Activated CD4-positive, CD25-positive, alpha-beta regulatory T cell treated with anti-CD3 and anti-CD28 coated beads, Interleukin-2, amount 50 U/mL, for 72 hours (primary cell): ENCODE data around the gene SLAIN2.

ENCODE experiments used
- DNase-seq: peaks from one replicate; pipeline ENCODE4 v3.0.0; 2021

The SLAIN2 gene

GRCh38 chr4:48336146-48336870, 5.0 kb upstream of the SLAIN2 start:
- no peak for DNase-seq

GRCh38 chr4:48337731-48338130, 3.6 kb upstream of the SLAIN2 start:
- no peak for DNase-seq

GRCh38 chr4:48339642-48340041, 1.7 kb upstream of the SLAIN2 start:
- DNase-seq, result no peak

GRCh38 chr4:48340276-48340964, 909 bp upstream of the SLAIN2 start:
- no peak for DNase-seq

GRCh38 chr4:48341776-48342605, 662 bp downstream of the SLAIN2 start:
- peak; percentile 63 for DNase-seq

GRCh38 chr4:48342606-48342880, 1.2 kb downstream of the SLAIN2 start:
- no peak for DNase-seq

- no peak for DNase-seq
These were observed 1.7 kb downstream of the SLAIN2 start for GRCh38 chr4:48343035-48343434.

GRCh38 chr4:48343551-48343950, 2.2 kb downstream of the SLAIN2 start:
- no peak for DNase-seq

GRCh38 chr4:48345542-48345941, 4.2 kb downstream of the SLAIN2 start:
- no peak for DNase-seq

GRCh38 chr4:48346594-48346993, 5.3 kb downstream of the SLAIN2 start:
- DNase-seq, result no peak

- no peak for DNase-seq
These were observed 6.1 kb downstream of the SLAIN2 start for GRCh38 chr4:48347282-48347921.

GRCh38 chr4:48350871-48351270, 9.5 kb downstream of the SLAIN2 start:
- DNase-seq, result no peak

GRCh38 chr4:48352793-48353192, 11.5 kb downstream of the SLAIN2 start:
- no peak for DNase-seq

- no peak for DNase-seq
These were observed 15.0 kb downstream of the SLAIN2 start for GRCh38 chr4:48356355-48356754.

GRCh38 chr4:48360285-48361011, 19.1 kb downstream of the SLAIN2 start:
- DNase-seq, result no peak

GRCh38 chr4:48361012-48361400, 19.7 kb downstream of the SLAIN2 start:
- no peak for DNase-seq

- no peak for DNase-seq
These were observed 25.3 kb downstream of the SLAIN2 start for GRCh38 chr4:48366611-48367010.

- no peak for DNase-seq
These were observed 25.7 kb downstream of the SLAIN2 start for GRCh38 chr4:48367016-48367415.

- no peak for DNase-seq
These were observed 27.1 kb downstream of the SLAIN2 start for GRCh38 chr4:48368389-48368788.

- DNase-seq, result no peak
These were observed 27.9 kb downstream of the SLAIN2 start for GRCh38 chr4:48369248-48369647.

- no peak for DNase-seq
These were observed 28.4 kb downstream of the SLAIN2 start for GRCh38 chr4:48369771-48370170.

GRCh38 chr4:48370260-48371134, 29.2 kb downstream of the SLAIN2 start:
- DNase-seq, result no peak
